Kidney tubule cell (primary cell): ENCODE measurements around the gene ADAMTS14.

ENCODE experiments used
- DNase-seq: peaks from one replicate; pipeline ENCODE4 v3.0.0-alpha.2; 2018; ENCODE audit warnings: low spot score

The ADAMTS14 gene

DNA sequence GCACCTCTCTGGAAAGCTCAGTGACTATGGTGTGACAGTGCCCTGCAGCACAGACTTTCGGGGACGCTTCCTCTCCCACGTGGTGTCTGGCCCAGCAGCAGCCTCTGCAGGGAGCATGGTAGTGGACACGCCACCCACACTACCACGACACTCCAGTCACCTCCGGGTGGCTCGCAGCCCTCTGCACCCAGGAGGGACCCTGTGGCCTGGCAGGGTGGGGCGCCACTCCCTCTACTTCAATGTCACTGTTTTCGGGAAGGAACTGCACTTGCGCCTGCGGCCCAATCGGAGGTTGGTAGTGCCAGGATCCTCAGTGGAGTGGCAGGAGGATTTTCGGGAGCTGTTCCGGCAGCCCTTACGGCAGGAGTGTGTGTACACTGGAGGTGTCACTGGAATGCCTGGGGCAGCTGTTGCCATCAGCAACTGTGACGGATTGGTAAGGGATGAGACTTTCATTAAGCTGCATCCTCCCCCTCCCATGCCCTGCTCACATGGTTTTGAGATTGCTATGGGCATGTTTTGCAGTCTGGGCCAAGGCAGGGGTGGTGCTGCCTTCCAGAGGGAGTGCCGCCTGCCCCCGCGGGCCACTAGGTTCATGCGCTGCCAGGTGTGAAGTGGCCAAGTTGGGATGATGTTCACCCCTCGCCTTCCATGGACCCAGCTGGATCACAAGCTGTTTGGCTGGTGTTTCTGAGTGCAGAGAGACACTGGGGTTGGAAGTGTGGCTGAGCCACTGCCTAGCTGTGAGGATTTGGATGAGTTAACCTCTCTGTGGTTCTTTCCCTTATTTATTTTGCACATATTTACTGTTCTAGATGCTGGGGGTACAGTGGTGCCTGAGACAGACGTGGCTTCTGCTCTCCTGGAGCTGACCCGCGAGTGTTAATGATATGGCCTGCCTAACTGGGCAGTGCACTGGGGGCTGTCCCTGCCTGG, 2.5 kb downstream of the ADAMTS14 start:
- no peak for DNase-seq

DNA sequence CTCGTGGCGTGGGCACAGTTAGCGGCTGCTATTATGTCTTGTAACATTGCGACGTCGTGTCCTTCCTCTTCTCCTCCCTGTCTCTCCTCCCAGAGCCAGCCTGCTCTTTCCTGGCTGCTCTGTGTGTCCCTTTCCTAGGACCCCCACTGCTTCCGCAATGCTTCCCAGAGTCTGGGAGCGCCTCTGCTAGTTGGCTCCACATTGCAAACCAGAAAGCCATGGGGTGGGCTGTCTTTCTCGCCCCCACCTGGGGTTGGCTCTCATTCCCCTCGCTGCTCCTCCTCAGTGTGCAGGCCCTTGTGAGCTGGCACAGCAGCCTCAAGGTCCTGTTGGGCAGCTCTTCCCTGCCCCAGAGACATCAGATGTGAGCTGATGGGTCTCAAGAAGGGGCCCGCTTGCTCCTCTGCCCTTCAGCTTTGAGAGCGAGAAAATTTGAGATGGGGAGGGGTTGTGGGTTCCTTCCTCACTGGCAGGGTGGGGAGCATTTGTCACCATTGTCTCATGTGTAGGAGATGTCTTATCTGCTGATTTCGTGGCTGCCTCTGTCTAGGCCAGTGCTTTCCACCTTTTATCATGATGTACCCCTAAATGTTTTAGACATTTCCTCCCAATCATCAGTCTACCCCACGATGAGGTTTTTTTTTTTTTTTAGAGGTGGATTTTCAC, 3.3 kb downstream of the ADAMTS14 start:
- DNase-seq: no peak

DNA sequence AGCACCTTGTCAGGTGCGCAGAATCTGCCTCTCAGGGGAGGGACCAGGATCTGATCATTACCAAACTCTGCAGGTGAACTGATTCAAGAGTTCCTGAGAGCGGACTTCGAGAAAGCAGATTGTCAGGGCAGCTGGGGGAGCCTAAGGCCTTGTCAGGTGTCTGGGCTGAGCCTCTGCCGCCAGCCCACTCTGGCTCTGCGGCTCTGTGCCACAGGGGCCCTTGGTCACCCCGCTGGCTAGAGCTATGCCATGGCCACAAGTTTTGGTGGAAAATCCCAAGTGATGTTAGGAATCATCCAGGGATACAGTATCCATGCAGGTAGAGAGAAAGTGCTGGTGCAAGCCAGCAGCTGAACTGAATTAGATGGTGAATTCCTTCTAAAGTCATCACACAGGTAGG, 4.2 kb downstream of the ADAMTS14 start:
- no peak for DNase-seq

DNA sequence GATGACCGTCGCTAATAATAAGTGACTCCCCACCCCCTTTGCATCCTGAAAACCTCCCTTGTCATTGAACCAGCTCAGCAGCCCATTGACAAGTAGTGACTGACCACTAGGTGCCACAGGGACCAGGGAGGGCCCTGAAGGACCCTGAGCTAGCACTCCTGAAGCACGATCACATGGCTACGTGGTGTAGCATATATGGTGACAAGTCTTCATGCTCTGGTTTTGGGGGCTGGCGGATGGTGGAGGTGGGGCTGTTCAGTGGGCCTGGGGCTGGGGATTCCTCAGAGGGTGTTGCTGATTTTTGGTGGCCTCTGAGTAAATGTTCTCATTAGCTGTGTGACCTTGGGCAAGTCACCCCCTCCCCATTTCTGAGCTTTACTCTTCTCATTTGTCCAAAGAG, 4.7 kb downstream of the ADAMTS14 start:
- DNase-seq: no peak

DNA sequence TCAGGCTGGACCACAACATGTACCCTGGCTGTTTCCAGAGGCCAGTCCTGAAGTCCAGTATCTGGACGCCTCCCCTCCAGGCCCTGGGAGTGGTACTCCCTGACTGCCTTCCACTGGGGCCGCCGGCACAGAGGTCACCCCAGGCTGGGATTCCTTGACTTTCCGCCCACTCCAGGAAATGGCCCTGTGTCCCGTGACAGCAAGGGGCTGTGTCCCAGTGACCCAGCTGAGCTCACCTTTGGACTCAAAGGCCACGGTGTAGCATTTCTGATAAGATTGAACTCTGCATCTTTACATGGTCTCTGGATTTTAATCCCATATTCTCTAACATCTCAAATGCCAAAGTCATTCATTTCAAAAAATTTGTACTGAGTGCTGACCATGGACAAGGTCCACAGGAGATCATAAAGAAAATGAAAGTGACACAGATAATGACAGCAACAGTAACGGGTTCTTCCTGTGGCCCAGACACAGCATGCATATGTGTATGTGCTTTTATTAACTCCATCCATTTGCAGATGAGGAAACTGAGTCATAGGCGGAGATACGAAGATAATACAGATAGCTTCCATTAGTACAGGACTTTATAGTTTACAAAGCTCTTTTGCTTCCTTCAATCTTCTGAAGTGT, 5.4 kb downstream of the ADAMTS14 start:
- DNase-seq: no peak

DNA sequence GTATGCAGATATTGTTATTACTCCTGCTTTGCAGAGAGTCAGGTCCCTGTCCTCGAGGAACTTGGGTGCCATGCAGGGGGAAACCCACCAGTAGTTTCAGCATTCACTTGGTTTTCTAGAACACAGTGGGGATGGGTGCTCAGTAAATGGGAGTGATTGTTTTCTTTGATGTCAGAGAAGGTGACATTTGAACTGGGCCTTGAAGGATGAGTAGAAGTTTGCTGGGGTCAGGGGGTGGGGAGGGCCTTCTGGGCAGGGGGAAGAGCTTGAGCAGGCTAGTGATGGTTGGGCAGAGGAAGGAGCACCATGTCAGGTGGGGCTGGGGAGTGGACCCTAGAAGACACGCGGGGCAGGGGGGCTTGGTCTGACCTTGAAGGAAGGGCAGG, 5.9 kb downstream of the ADAMTS14 start:
- DNase-seq: no peak

DNA sequence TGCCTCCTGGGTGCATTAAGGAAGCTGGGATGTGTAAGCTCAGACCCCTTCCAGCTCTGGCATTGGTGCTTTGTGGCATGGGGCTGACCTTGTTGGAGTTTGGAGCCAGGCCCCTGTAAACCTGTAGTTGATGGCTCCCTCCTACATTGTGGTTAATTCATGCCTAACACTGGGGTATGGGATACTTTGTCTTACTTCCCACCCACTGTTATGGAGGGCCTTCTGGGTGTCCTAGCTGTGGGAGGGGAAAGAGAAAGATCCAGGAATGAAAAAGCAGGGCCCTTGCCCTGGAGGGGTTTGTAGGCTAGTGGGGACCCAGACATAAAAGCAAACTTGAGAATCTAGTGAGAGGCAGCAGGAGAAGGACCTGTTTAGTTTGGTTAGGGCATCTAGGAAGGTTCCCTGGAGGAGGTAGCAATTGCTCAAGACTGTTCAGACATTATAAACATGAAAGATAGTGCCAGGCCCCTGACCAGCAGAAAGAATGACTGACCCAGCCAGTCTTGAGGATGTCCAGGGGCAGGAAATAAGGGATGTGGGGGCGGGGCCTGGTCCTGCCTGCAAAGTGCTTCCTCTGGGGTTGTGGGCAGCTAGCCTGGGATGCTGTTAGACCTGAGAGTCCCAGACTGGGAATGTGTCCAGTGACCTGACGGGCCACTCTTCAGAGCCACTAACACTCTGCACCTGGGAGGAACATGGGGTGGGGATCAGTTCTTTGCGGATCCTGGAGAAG, 6.6 kb downstream of the ADAMTS14 start:
- no peak for DNase-seq

DNA sequence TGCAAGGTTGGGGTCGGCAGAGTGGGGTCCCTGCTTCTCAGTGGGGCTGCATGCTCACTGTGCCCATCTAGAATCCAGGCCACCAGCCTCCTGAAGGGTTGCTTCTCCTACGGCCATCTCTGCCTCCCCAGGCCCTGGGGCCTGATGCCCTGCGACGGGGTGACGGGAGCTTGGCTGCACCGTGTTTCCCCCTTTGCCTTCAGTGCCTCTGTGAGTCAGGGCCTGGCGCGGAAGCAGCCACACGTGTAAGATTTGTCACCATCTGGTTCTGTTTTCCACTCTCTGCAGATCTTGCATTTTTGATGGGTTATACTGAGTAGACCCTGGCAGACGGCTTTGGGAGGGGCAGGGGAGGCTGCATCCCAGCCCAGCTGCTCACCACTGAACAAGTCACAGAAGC, 7.2 kb downstream of the ADAMTS14 start:
- no peak for DNase-seq

DNA sequence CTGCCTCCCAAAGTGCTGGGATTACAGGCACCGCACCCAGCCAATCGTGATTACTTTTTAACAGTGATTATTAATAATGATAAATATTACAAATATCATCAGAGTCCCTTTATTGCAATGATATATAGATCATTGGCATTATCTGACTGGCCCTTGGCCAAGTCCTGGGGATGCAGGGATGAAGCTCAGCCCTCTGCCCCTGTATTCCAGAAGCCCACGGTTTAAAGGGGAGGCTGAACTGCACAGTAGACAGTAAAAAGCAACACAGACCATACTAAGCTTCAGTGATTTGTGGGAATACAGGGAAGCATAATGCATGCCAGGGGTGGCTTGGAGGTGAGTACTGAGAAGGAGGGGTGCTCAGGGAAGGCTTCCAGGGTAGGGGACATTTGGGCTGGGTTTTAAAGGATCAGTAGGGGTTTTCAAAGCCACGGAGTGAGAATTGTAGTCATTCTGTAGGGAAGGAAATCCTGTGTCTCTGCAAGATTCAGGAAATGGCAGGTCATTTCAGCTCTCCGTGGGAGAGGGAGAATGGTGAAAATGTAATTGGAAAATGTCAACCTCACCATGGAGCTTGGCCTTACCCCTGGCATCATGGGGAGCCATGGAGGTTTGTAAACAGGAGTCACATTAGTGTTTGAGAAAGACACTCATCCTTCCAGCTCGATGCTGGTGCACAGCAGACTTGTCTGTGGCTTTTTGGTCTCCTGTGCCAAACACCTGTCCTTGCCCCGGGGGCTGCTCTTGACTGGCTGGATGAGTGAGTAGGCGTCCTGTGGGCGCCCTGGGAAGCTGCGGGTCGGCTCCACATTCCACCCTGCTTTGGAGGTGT, 8.8 kb downstream of the ADAMTS14 start:
- no peak for DNase-seq

DNA sequence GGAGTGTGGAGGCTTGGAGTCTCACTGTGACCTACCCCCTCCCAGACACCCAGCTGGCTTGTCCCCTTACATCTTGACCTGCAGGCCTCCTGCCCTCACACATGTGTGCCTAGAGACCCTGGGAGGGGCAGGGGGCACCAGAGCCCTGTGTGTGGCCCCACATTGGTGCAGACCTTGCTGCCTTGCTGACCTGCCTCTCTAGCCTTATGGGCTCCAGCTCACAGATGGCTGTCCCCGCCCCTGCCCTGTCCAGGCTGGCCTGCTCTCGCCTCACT, 9.4 kb downstream of the ADAMTS14 start:
- DNase-seq: no peak

DNA sequence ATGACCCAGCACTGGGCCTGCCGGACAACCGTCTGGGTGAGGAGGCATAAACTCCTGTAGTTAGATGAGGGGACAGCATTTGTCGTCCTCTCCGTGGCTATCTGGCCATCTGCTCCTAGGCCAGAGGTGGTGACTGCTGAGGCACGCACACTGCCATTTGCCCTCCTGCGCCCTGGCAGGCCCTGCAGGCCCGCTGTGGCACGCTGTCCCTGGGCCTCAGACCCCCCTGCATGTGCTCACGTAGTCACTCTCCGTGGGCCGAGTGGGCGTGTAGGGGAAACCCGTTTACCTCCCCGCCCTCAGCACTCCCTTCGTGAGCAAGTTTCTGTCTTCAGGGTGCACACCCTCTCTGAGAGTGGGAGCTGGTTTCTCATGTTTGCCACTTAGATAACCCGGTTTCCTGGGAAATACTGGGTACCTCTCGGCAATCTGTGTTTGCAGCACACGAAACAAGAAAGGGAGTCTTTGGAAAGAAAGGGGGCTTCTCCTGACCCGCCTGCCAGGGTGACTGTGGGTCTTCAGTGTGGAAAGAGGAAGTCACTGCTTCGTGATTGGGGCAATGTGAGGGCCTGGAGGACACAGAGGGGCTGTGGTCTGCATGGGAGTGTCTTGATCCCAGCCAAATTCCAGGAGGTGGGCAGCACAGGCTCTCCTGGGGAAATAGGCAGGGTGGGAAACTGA, 10.8 kb downstream of the ADAMTS14 start:
- no peak for DNase-seq

DNA sequence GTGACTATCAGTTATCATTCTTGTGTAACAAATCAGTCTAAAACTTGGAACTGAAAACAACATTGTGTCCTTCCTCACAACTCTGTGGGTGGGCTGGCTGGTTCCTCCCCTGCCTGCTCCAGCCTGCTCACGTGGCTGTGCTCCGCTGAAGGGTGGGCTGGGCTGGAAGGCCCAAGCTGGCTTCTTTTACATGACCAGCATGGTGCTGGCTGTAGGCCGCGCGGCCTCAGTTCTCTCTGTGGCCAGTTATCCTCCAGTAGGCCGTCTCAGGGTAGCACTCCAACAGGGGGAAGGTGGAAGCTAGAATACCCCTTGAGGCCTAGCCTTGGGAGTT, 11.3 kb downstream of the ADAMTS14 start:
- DNase-seq: no peak

DNA sequence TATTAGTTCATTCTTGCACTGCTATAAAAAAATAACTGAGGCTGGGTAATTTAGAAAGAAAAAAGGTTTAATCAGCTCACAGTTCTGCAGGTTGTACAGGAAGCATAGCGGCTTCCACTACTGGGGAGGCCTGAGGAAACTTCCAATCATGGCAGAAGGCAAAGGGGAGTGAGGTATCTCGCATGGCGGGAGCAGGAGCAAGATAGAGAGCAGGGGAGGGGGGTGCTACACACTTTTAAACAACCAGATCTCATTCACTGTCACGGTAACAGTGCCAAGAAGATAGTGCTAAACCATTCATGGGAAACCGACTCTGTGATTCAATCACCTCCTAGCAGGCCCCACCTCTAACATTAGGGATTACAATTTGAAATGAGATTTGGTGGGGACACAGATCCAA, 11.6 kb downstream of the ADAMTS14 start:
- no peak for DNase-seq

DNA sequence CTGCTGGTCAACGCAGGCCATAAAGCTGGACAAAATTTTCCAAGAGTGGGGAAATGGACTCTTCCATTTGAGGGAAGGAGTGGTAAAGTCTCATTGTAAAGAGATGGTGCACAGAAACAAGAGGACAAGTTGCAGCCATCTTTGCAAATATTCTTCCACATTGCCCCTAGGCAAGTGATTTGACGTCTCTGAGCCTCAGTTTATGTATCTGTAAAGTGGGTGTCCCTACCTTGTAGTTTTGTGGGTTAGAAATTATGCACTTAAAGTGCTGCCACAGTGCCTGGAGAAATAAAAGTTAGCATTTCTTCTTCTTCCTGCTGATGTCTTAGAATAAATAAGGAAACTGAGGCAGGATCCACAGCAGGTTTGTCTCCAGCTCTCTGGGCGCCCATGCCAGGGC, 12.1 kb downstream of the ADAMTS14 start:
- no peak for DNase-seq

DNA sequence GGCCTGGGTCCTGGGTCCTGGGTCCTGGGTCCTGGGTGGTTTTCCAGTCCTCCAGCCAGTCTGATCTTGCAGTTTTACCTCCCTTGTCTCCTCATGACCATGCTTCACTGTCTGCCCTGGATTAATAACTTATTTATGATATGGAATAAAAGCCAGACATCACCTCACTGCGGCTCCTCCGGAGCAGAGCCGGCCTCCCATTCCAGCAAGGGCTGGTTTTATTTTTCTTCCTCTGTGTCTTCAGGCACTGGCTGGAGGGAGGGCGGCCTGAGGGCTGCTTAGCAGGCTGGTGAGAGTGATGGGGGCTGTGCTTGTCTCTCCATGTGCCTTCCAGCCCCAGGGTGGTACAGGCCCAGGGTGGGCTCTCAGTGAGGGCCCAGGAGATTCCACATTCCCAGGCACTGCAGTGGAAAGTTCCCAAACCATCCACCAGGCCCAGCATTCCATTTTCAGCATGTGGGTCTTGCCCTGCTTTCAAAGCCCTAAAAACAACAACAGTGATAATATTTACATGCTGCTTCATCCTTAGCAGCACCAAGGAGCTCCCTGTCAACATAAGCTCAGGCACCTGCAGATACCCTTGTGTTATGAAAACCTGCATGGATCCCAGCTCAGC, 12.6 kb downstream of the ADAMTS14 start:
- no peak for DNase-seq

DNA sequence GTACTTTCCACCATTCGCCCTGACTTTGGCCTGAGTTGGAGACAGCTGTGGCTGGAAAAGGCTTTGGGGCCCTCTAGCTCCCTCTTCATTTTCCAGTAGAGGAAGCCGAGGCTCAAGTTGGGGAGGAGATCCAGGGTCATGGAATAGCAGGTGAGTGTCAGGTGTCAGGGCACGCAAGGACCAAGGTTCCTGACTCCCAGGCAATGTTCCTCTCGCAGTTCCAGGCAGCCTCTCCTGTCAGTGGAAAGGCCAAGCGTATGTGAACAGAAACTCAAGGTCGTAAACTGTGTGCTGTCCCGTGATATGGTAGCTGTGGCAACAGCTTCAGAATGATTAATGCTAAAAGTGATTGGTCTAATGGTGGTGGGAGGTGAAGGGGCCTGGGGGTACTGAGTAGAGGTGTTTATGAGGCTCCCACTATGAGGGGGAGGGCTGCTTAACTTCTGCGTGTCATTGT, 13.2 kb downstream of the ADAMTS14 start:
- DNase-seq: no peak

DNA sequence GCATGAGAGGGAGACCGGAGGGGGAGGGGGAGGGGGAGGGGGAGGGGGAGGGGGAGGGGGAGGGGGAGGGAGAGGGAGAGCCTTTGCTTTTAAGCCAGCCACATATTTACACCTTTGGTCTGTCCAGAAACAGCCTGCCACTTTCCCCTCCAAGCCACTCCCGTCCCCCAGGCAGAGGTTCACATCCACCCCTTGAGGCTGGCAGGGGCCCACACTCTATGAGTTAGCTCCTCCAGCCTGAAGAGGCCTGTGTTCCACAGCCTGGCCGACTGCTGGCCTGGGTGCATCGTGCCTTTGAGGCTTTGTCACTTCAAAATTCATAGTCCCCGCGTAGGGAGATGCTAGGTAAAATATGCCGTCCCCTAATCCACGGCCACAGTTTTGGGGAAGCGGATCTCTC, 16.5 kb downstream of the ADAMTS14 start:
- no peak for DNase-seq

DNA sequence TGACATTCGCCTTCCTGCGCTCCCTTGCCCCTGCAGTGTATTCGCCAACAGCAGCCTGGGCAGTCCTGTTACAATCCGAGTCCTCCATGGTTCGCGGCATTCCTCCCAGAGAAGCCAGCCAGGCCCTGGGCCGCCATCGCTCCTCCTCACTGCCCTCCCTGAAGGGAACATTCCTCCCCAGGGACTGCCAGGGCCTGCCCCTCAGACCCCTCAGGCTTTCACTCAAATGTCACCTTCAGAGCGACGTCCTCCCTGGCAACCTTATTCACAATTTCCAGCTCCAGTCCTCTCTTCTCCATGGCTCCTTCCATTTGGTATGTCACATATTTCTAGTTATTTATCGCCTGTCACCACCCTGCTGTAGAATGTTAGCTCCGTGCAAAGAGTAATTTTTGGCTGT, 17.4 kb downstream of the ADAMTS14 start:
- DNase-seq: no peak

DNA sequence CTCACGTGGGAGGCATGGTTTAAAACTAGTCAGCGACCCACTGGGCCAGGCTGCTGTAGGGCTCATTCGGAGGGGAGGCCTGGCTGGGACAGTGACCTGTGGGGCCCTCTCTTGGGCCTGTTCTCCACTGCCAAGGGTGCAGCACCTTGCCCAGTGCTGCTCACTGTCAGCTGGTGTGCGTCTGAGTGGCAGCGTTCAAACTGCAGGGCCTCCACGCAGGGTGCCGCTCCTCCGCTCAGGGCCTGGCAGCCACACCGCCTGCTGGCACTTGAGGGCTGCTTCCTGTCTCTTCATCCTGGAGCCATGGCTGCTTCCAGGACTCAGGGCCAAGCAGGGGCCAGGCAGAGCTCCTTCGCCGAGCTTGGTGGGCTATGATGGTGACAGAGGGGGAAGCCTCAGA, 18.3 kb downstream of the ADAMTS14 start:
- DNase-seq: no peak

DNA sequence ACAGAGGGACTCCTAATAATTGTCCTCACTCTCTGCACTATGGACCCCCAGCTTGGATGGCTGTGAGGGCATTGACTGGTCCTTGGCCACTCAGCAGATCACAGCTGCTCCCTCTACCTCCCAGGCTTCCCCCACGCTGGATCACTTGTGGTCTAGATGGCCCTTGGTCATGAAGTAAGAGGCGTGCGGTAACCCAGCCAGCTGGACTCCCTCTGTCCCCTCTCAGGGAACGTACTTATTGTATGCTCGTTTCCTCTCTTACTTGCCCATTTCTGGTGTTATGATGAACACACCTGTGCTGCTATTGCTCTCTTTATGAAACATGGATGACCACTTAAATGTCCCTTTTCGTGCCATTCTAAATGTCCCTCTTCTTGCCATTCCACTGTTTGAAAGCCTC, 19.3 kb downstream of the ADAMTS14 start:
- DNase-seq: no peak
